ENCODE results near the gene ZNF827.

Gene ZNF827

DNA sequence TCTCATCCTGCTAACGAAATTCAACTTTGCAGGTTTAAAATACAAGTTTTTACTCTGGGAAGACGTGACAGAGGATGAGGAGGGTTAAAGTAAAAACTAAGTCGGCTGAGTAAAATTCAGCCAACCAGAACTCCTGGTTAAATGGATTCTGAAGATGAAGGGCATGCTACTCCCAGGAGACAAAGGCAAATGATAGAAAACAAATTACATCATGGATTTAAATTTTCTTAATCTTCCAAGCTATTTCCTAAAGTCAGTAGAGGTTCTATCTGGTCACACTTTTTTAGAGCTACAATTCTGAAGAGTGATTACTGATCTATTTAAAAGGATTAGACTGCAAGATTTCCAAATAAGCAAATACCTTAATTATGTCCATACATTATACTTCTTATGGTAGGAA lies 47.9 kb downstream of the ZNF827 start:
- DNase-seq (ENCODE audit: low read depth) = no peak

DNA sequence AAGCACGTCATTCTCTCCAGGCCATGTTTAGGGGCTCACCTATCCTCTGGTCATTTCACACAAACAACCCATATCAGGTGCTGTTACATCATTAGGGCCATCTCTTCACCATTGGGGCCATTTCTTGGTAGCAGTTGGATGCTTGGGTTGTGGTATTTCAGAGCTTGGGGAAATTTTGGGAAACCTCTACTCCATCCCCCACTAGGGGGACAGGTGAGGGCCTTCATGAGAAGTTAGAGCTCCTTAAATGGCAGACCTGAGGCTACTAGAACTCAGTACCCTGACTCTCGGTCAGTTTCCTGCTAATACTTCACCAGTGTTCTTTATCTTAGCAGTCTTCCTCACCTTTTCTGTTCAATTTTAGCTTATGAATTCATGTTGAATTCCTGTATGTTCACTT lies 50.2 kb downstream of the ZNF827 start:
- DNase-seq (ENCODE audit: low read depth) = no peak

DNA sequence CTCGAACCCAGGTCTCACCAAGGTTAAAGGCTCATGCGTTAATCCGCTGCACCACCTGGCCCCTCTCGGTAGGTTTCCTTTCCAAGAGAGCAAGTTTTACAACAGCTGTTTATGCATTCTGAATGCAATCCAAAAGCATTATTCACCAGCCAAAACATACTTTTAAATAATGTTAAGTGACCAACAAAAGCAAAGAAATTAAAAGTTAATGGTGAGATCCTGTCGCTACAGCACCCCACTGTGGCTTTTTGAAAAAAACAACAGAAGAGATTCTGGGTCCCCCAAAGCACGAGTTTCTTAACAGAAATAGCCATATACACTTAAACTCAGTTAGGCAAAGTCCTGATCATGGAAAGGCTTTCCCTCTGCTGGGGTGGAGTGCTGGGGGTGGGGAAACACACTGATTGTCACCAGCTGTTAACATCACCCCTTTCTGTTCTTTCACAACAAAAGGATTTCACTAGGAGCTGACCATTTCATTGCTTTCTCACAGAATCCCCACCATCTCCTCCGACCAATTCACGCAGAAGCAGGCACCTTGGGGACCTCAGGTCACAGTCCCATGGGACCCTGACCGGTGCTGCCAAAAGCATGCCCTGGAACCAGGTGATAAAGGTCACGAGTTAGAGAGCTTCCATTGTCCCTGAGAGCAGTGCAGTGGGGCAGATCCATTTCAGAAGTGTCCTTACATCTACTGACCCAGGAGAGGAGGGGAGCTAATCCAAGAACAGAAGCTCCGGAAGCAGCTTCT lies 51.2 kb downstream of the ZNF827 start:
- DNase-seq (ENCODE audit: low read depth) = no peak

DNA sequence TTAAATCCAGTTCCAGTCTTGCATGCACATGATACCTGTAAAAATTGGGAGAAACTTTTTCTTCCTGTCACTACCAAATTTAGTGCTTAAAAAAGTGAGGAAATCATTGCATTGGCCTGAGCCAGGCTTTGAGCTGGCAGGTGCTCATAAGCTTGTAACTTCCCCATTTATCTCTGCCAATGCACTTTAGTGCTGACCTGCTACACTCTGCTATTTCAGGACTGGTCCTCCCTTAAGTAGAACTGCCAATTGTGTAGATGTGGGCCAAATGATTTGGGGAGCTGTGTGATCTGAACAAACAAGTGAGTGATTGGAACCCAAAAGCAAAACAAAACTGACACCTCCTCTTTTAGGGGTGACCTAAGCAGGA lies 51.8 kb downstream of the ZNF827 start:
- no peak for DNase-seq (ENCODE audit: low read depth)

DNA sequence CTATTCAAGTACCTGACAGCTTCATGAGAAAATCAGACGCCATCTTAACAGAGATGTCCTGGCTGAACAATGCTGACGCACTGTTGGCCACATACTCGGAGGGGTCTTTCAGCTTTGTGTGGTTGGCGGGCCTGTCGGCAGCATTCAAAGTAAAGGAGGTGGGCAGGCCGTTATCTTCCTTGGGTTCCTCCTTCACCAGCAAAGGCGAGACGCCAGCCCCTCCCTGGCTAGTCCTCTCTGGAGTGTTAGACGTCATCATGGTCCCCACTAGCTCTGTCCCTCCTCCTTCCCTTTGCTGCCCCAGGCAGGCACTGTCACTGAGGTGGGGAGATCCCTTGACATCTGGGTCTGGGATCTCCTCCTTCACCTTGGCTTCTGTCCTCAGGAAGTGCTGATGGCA lies 53.0 kb downstream of the ZNF827 start:
- no peak for DNase-seq (ENCODE audit: low read depth)

DNA sequence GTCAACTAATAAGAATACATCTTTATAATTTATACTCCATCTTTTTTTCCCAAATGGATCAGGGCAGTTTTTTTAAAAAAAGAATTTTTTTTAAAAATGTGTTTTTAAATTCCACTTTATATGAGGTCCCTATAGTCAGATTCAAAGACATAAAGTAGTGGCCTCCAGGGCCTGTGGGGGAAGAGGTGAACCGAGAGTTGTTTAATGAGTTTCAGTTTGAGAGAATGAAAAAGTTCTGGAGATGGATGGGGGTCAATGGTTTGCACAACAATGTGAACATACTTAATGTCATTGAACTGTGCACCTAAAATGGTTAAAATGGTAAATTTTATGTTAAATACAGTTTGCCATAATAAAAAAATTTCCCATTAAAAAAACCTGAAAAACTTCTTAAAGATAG lies 53.8 kb downstream of the ZNF827 start:
- no peak for DNase-seq (ENCODE audit: low read depth)

DNA sequence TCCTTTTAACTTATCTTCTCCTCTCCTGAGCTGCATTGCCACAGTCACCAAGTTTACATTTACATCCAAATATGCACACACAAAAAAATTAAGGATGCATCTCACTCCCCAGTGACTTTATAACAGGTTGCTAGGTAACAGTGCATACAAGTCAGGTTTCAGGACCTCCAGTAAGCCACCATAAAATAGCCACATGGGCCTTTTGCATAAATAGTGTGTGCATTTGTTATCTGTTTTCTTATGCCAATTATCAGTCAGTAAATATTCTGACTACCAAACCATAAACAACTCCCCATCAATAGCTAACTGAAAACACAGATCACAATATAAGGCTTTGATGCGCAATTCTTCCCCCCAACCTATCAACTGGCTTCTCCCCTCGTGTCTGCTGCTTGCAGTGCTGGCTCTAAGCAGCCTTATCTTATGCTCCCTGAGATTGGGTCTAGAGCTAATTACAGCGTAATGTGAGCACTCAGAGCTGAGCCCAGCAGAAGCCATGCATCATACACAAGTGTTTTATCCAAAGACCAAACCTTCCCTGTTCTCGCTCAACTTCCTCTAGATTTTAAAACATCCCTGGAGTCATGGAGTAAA lies 55.4 kb downstream of the ZNF827 start:
- no peak for DNase-seq (ENCODE audit: low read depth)

DNA sequence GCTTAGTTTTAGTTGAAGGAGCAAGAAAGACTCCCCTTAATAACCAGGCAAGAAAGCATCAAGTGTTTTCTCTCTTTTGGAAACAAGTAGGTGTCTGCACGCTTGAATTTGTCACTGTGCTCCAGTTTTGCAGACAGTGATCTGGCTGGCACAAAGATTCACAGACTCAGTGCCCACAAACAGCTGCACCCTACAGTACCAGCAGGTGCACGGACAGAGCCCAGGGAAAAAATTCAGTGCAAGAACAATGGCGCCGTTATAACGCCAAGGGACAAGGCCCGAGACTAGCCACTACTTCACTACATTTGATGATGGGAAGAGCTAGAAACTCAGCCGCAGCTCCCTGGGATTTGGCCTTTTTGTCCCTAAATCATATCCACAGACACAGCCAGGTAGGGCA lies 56.0 kb downstream of the ZNF827 start:
- DNase-seq (ENCODE audit: low read depth) = no peak

DNA sequence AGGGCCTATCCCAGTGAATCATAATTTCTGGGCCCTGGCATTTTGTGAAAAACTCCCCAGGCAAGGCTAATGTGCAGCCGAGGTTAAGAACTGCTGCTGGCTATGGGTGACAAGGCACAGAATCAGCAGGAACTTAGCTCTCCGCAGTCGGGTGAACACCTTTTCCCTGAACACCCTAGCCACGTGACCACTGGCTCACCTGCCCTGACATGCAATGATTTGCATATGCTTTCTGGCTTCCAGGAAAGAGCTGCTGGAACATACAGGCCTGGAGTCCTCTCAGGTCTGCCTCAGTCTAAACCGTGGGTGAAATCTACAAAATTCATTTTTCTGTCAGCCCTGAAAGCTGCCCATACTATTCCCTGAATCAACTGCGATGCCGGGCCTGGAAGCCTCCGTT lies 56.6 kb downstream of the ZNF827 start:
- no peak for DNase-seq (ENCODE audit: low read depth)

DNA sequence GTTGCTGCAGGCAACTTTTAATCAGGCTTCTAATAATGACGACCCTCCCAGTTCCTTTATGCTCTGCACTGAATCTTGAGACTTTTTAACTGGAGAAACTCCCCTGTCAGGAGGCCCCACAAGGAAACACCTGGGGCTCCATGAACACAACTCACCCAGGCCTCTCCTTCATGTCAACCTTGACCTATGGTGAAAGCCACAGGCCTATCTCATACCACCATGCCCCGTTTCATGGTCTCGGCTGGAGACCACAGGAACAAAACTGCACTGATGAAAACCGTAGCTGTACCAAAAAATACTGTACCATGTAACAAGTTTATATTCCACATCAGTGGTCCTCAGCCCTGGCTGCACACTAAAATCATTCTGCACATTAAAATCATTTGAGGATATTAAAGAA lies 57.0 kb downstream of the ZNF827 start:
- DNase-seq (ENCODE audit: low read depth) = no peak

DNA sequence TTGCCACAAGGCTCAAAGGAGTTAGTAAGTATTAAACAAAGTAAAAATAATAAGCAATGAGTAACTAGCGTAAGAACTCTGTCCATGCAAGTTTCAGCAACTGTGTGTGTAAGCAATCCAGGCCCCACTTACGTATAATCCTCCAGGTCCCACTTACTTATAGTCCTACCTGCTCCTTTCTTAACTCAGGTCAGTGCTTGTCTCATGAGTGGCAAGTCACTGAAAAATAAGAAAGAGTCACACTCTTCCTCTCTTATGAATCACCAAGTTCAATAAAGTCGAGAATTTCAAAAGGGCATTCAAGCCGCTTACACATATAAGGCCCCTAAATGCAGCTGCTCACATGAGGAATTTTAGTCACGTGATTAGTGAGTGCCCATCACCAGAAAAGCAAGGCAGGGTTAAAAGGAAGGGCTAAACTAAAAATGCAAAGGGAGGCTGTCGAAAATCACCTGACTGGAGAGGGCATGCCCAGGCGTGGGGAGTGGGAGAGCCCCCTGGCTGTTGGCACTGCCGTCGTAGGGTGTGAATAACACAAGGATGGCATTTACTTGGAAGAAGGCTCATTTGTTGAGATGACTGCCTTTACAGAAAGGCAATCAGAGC lies 58.2 kb downstream of the ZNF827 start:
- no peak for DNase-seq (ENCODE audit: low read depth)

DNA sequence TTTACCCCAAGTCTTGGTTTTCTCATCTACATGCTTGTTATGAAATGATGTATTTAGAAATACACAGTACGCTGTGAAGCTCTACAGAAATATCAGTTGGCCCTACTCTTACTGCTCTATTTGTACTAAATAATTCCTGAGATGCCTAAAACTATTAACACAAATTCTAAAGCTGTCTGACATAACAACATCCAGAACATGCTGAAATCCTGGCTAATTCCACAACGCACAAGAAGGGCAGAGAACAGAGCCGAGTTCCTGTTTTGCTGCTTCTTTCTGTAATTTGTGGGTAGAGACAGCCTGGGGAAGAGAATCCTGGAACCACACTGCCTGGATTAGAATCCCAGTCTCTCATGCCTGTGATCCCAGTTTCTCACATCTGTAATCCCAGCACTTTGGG lies 59.0 kb downstream of the ZNF827 start:
- DNase-seq (ENCODE audit: low read depth) = no peak

DNA sequence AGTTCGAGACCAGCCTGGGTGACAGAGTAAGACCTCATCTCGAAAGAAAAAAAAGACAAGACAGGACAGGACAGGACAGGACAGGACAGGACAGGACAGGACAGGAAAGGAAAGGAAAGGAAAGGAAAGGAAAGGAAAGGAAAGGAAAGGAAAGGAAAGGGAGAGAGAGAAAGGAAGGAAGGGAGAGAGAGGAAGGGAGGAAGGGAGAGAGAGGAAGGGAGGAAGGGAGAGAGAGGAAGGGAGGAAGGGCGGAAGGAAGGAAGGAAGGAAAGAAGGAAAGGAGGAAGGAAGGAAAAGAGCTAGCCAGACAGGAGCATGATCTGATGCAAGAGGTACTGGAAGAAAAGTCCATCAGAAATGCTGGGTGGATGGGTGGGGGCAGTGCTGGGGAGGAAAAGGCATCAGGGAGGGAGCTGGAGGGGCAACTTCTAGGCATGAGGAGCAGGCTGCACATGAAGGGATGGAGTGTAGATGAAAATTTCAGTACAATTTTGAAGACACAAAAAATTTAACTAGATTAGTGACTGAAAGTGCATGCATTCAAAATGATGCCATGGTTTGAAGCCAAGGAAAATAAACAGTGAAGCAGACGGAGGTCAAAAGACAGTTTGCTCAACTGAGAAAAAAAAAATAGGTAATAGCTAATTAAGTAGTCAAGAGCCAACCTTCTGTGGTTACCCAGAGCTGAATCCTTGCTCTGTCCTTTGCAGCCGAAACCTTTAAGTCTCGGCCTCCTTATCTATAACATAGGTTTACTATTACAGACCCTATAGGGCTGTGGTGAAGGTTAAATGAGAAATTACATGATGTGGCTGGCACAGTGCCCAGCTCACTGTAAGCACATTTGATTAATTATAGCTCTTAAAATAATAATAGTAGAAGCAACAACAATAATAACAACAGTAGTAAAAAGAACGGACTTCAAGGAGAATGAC lies 59.9 kb downstream of the ZNF827 start:
- DNase-seq (ENCODE audit: low read depth) = no peak

DNA sequence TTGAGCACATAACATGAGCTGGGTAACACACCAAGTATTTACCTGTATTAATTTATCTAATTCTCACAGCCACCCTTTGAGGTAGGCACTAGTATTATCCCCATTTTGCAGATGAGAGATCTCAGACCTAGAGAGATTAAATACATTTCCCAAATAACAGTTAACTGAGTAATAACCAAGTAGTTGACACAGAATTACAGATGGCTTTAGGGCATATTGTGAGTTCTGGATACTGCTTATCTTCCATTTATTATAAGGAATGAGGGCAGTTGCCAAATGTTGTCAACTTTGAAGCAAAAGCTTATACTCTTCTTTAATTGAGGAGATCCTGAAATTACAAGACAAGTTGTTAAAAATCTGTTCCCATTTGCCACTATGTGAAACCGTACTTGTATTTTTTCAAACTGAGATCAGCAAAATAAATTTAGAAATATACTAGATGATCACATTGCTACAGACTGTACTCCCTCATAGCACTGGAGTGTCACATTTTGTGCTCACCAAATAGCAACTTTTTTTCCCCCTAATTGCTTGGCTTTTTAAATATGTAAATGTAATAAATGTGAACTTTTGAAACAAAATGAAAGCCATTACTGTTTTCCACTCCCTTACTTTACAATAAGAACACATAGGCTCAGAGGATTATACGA lies 62.0 kb downstream of the ZNF827 start:
- no peak for DNase-seq (ENCODE audit: low read depth)

DNA sequence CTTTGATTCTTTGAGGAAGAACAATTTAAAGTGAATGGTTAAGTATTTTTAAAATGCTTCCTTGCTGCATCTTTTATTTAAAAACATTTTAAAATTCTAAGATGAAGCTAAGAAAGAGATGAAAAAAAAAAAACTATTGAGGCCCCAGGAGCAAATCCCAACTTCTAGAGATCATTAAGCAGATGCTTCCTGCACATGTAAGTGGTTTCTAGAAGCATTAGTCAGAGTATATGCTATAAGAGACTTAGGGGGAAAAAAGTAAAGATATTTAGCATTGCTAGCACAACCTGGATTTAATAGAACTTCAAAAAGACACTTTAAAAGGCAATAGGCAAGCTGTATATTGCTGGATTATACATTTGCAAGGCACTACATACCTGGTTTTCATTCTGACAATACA lies 64.7 kb downstream of the ZNF827 start:
- no peak for DNase-seq (ENCODE audit: low read depth)

DNA sequence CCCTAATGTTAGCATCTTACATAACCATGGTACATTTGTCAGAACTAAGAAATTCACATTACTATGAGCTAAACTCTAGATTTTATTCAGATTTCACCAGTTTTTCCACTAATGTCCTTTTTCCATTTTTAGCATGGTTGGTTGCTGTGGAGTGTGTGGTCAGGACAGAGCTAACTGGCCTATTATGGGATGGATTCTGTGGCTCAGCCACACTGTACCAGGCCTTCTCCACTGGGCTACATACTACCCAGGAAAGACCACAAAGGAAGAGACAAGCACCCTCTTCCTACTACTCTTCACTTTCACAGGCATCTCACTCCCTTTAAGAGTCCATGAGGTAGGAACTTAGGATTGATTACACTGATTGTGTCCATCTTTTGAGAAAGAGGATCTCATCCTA lies 67.4 kb downstream of the ZNF827 start:
- DNase-seq (ENCODE audit: low read depth) = no peak

DNA sequence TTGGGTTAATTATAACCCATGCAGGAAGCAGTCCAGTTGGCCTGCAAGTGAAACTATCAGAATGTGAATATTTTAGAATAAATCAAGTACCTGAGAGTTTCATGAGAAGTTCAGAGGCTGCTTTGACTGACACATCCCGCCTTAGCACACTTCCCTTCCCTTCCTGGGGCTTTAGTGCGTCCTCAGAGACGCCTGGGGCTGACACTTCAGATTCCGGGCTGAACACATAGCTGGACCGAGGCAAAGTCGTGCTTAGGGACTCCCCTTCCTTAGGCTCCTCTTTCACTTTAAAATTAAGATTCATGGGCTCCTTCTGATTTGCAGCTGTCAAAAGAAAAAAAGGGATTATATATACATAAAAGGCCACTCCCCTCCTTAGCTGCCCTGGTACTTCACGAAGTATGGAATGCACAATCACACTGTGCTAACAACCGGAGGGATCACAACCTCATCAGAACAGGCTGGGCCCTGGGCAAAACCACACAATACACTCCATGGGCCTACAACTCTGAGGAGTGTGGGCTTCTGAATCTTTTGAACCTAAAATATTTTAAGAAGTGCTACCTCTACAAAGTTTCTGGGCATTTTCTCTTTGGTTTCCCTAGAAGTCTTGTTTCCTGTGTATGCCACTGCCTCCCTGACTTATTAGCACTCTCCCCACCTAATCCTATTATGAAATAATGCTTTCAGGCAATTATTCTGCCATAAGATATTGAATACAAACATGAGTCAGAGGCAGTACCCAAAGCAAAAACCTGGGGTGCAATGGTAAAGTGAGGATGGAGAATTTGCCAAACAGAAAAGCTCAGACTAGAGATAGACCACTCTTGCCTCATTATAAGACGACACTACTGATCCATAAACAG lies 68.2 kb downstream of the ZNF827 start:
- no peak for DNase-seq (ENCODE audit: low read depth)

DNA sequence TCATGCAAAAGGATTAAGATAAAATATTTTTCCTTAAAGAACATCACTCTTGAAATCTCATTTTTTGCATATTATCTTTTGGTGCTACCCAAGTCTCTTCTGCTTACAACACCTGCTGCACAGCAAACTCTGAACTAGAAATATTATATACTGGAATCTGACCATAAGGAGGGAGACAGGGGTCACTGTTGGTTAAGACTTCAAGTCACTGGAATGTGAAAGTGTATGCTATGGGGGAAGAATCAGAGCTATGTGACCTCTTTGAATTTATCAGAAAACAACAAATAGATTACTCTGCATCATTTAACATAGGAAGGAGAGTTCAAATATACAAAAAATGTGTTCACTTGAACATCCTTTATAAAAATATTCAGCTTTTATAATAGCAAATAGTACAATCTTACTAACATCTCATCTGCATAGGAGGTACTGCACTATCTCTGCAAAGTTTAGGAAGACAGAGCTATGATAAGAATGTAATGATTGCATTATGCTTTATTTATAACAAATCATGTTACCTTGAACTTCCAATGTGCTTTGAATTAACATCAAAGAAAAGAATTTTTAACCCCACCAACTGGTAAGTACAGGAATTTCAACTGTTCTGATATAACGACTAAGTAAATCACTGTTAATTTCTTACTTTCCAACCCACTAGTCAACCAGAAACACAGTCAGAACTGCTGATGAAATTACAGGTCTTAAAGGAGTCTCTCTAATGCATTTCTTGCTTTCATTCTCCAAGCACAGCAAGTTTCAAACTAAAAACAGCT lies 69.8 kb downstream of the ZNF827 start:
- no peak for DNase-seq (ENCODE audit: low read depth)

DNA sequence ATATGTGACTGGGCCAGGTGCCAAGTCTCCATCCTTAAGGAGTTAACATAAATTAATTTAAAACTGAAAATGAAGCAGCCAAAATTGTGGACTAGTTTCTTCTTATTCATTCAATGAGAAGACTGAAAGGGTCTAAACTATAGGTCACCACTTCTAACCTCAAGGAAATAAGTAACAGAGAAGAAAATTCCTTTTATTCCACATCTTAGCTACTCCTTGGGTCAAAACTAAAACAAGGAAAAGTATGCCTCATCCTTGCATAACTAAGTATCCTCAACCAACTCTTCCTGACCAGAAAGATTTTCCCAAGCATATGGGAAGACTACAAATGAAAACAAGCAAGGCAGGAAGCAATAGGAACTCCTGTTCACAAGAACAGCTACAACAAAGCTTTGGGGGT lies 71.2 kb downstream of the ZNF827 start:
- no peak for DNase-seq (ENCODE audit: low read depth)

DNA sequence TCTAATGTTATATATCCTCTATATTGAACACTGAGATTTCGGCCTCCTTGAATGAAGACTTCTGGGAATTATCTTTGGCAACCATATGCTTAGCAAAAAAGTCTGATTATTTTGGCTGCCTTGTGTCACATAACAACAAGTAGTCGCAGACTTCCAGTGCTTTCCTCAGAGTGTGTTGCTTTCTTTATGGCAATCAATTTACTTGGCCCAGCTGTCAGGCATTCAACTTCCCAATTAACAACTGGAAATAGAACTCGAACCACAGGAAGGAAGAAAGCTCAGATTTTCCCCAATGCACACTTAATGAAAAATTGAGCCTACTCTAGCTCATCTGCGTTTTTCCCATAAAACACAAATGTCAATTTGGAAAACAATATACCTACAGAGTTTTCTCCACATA lies 71.6 kb downstream of the ZNF827 start:
- no peak for DNase-seq (ENCODE audit: low read depth)

Measured in T-helper 22 cell (primary cell).